MCF 10A (cell line): ENCODE results near the gene HSP90B1. TPM values are rescaled to one million over a fixed set of nuclear protein-coding genes. Genes with fewer than 3 reads are reported as not detected.
A peak's percentile ranks its signal among the peaks of the same experiment; 100 is the strongest.

Experiments
- BruUV-seq: library from RNA; stranded (reverse); fragments of 400-500 nt; replicated peaks from 2 replicates; lab custom pipeline; 2021; lab: Mats Ljungman, UMichigan
- CTCF ChIA-PET: fragments of 300-600 bp; sonication (Branson Sonifier 250); formaldehyde crosslinking; extraction: SDS; loops from one replicate; lab custom pipeline; 2021; ENCODE audit warnings: antibody characterized with exemption, inconsistent platforms; lab: Yijun Ruan, JAX
- POLR2A ChIA-PET: fragments of 300-600, 350-650 bp; sonication (Branson Sonifier 250); formaldehyde crosslinking; extraction: SDS; loops from one replicate; lab custom pipeline; 2020; ENCODE audit warnings: antibody characterized with exemption, inconsistent platforms; lab: Yijun Ruan, JAX
- DNase-seq: peaks from one replicate; pipeline ENCODE4 v3.0.0-alpha.2; 2018; ENCODE audit not compliant: unreplicated experiment
- H3K27ac Mint-ChIP-seq: one replicate; pipeline ENCODE4 v1.8.0; 2022; ENCODE audit warnings: mild to moderate bottlenecking, low read depth, mixed read lengths; ENCODE audit not compliant: unreplicated experiment
- H3K27me3 Mint-ChIP-seq: one replicate; pipeline ENCODE4 v1.8.0; 2022; ENCODE audit warnings: mixed read lengths; ENCODE audit not compliant: insufficient read depth, unreplicated experiment
- H3K36me3 Mint-ChIP-seq: one replicate; pipeline ENCODE4 v1.8.0; 2022; ENCODE audit warnings: mild to moderate bottlenecking, moderate library complexity, mixed read lengths; ENCODE audit not compliant: insufficient read depth, unreplicated experiment
- H3K4me1 Mint-ChIP-seq: one replicate; pipeline ENCODE4 v1.8.0; 2022; ENCODE audit warnings: mixed read lengths; ENCODE audit not compliant: insufficient read depth, unreplicated experiment
- H3K4me3 Mint-ChIP-seq: one replicate; pipeline ENCODE4 v1.8.0; 2022; ENCODE audit warnings: mild to moderate bottlenecking, moderate library complexity, mixed read lengths; ENCODE audit not compliant: unreplicated experiment
- H3K9me3 Mint-ChIP-seq: one replicate; pipeline ENCODE4 v1.8.0; 2022; ENCODE audit warnings: mixed read lengths; ENCODE audit not compliant: unreplicated experiment
- intact Hi-C: fragments of 100-400 bp; cut with micrococcal nuclease; formaldehyde crosslinking; loops from 2 replicates; pipeline ENCODE4 v1.14.1; 2022
- total RNA-seq: library from RNA; stranded (reverse); gene quantifications from 2 replicates; pipeline ENCODE4 v1.2.3, GENCODE V29; 2022
- TF ChIP-seq, protein P1 (sequence below): fragments of 200-600 bp; IDR thresholded peaks from one replicate; pipeline ENCODE4 v1.8.0; 2022; ENCODE audit warnings: antibody characterized with exemption, mild to moderate bottlenecking; ENCODE audit not compliant: unreplicated experiment

The HSP90B1 gene
- total RNA-seq, 1 experiment from 2014 or later = 1,052 TPM

DNA sequence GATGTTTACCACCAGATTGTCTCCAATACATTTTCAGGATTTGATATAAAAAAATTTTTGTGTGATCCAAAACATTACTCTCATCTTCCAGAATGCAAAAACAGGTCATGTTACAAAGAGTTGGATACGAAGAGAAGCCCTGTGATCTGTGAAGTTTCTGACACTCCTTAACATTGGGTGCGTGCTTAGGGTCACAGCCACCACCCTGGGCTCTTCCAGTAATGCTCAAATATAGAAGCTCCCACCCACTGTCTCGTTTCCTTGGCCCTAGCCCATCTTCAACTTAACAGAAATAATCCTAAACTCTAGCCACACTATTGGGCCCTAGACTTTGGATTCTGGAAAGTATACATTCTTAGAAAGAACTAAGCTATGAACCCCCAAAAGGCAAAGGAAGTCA, 32.9 kb upstream of the HSP90B1 start:
- Mint-ChIP-seq H3K27ac (no peak overlapping the region), H3K4me3 (no peak overlapping the region), H3K27me3 (no peaks in the 10 kb centered on the region), H3K4me1 (no peaks in the 10 kb centered on the region), H3K36me3 (no peaks in the 10 kb centered on the region), H3K9me3 (no peaks in the 10 kb centered on the region)
- TF ChIP-seq, protein P1, sequence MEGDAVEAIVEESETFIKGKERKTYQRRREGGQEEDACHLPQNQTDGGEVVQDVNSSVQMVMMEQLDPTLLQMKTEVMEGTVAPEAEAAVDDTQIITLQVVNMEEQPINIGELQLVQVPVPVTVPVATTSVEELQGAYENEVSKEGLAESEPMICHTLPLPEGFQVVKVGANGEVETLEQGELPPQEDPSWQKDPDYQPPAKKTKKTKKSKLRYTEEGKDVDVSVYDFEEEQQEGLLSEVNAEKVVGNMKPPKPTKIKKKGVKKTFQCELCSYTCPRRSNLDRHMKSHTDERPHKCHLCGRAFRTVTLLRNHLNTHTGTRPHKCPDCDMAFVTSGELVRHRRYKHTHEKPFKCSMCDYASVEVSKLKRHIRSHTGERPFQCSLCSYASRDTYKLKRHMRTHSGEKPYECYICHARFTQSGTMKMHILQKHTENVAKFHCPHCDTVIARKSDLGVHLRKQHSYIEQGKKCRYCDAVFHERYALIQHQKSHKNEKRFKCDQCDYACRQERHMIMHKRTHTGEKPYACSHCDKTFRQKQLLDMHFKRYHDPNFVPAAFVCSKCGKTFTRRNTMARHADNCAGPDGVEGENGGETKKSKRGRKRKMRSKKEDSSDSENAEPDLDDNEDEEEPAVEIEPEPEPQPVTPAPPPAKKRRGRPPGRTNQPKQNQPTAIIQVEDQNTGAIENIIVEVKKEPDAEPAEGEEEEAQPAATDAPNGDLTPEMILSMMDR = no peak
- CTCF ChIA-PET = interaction anchor here (0.9 kb wide), 1 partner anchor 18 kb away, joined by 3 read pairs; no protein-coding TSS in a partner anchor
- intact Hi-C loops = no loop called here
- no TSS peak for BruUV-seq
- POLR2A ChIA-PET = interaction anchor here (1.6 kb wide), 1 partner anchor 33 kb away, joined by 5 read pairs; the partner anchor contains the start of gene HSP90B1
- DNase-seq = no peak

DNA sequence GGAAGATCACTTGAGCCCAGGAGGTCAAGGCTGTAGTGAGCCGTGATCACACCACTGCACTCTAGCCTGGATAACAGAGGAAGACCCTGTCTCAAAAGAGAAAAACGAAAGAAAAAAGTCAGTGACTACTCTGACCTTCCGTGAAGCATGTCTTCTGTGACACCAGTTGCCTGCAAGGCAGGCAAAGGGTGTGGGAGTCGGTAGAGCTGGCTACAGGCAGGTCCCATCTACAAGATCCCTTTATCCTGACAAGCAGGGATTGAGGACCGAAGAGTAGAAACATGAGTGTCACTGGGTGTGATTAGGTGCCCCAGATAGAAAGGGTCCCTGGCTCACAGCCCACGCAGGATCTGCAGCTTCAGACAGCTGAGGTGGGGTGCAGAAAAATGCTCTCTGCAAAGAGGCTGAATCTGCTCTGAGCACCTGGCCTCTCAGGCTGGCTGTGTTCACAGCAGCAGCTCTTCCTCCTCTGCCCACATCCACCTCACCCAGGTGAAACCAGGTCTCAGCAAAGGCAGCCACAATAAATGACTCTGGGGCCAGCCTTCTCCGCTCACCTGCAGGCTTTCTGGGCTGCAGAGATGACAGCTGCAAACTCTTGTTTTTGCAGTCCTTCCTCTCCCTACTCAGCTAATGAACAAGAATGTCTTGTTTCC, 28.6 kb upstream of the HSP90B1 start:
- no peak overlapping the region for H3K4me3 Mint-ChIP-seq
- intact Hi-C loops = no loop called here
- no peak overlapping the region for H3K27ac Mint-ChIP-seq
- H3K27me3 Mint-ChIP-seq = peaks cover 12% of the 10 kb centered on the region
- TF ChIP-seq, protein P1 = no peak
- ChIA-PET POLR2A (interaction anchor here (0.5 to 1.4 kb wide), 5 partner anchors 11 to 245 kb away, joined by 3 to 8 read pairs (median 3); partner anchors contain the start of gene HSP90B1), CTCF (interaction anchor here (0.9 to 1.9 kb wide), 4 partner anchors 11 to 207 kb away, joined by 3 to 5 read pairs (median 3); no protein-coding TSS in a partner anchor)
- DNase-seq = no peak
- H3K9me3 Mint-ChIP-seq = no peaks in the 10 kb centered on the region
- peaks cover 8% of the 10 kb centered on the region for H3K4me1 Mint-ChIP-seq
- no TSS peak for BruUV-seq
- no peaks in the 10 kb centered on the region for H3K36me3 Mint-ChIP-seq

DNA sequence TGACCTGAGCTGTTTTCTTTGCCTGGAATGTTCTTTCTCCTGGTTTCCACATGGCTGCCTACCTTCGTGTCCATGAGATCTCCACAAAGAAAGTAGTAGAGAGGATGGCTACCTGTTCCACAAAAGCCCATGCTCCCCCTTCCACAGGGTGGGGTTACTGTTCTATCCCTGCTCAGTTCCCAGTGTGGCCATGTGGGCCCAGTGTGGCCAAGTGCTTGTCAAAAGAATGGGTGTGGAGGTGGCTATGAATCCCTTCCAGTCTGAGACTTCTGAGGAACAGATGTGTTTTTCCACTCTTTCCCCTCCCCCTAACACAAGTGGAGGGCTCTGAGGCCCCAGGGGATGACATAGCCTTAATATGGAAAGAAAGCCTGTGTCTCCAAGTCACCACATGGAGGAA, 26.2 kb upstream of the HSP90B1 start:
- TF ChIP-seq, protein P1 = no peak
- no peak for DNase-seq
- H3K36me3 Mint-ChIP-seq = no peaks in the 10 kb centered on the region
- intact Hi-C loops = no loop called here
- BruUV-seq = no TSS peak
- no peaks in the 10 kb centered on the region for H3K9me3 Mint-ChIP-seq
- no peak overlapping the region for H3K27ac Mint-ChIP-seq
- peaks cover 8% of the 10 kb centered on the region for H3K4me1 Mint-ChIP-seq
- no peak overlapping the region for H3K4me3 Mint-ChIP-seq
- ChIA-PET CTCF (interaction anchor here (0.5 to 1.9 kb wide), 2 partner anchors 9 to 955 kb away, joined by 3 to 4 read pairs; no protein-coding TSS in a partner anchor), POLR2A (interaction anchor here (0.6 kb wide), 1 partner anchor 17 kb away, joined by 4 read pairs; no protein-coding TSS in a partner anchor)
- peaks cover 12% of the 10 kb centered on the region for H3K27me3 Mint-ChIP-seq

DNA sequence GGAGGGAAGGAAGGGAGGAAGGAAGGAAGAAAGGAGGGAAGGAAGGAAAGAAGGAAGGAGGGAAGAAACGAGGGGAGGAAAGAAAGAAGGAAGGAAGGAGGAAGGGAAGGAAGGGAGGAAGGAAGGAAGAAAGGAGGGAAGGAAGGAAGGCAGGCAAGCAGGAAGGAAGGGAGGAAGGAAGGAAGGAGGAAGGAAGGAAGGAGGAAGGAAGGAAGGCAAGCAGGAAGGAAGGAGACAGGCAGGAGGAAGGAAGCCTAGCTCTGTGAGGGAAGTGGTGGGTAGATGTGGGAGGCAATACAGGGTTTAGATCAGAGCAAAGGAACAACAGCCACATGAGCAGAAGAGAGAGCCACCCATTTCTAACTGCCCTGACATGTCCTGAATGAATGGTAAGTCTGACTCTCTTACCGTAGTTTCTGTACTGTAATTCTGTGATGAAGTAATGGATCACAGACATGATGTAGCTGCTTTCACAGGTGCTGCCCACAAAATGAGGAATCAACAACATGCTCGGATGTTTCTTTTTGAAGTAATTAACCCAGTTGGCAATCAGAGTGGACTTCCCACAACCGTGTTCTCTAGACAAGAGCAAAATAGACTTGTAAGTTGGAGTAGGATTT, 24.4 kb upstream of the HSP90B1 start:
- BruUV-seq = no TSS peak
- Mint-ChIP-seq H3K9me3 (no peaks in the 10 kb centered on the region), H3K4me1 (peaks cover 8% of the 10 kb centered on the region), H3K27ac (peak overlapping the region; percentile 3), H3K27me3 (peaks cover 12% of the 10 kb centered on the region), H3K4me3 (no peak overlapping the region), H3K36me3 (no peaks in the 10 kb centered on the region)
- no peak for DNase-seq
- intact Hi-C loops = no loop called here
- TF ChIP-seq, protein P1 = no peak
- ChIA-PET POLR2A (interaction anchor here (1.2 to 1.5 kb wide), 3 partner anchors 11 to 60 kb away, joined by 3 to 5 read pairs (median 3); partner anchors contain the start of genes HSP90B1 and TDG), CTCF (no interaction called here)
